Gastroesophageal sphincter (tissue), 3 donors: Measurements from ENCODE around the gene C10orf90.

ENCODE experiments used
- EP300 ChIP-seq: sonication (generic); formaldehyde crosslinking; IDR thresholded peaks from one replicate; pipeline ENCODE4 v1.6.1; 2017; ENCODE audit warnings: antibody characterized with exemption, mild to moderate bottlenecking
- POLR2A ChIP-seq, 2 donors: fragments of 450-650 bp; IDR thresholded peaks; one replicate each; pipeline ENCODE4 v1.6.1; 2017; ENCODE audit warnings: antibody characterized with exemption in 2 of 2, mild to moderate bottlenecking in 2 of 2, moderate library complexity in 1 of 2
- POLR2AphosphoS5 ChIP-seq: sonication (generic); formaldehyde crosslinking; IDR thresholded peaks from one replicate; pipeline ENCODE4 v1.6.1; 2017; ENCODE audit warnings: antibody characterized with exemption
- TF ChIP-seq, protein P1 (sequence below), 4 experiments: fragments of 200-600 bp in 2 of 4; fragments of 450-650 bp in 2 of 4; sonication (generic) in 1 of 4; IDR thresholded peaks; one replicate each; pipeline ENCODE4 v1.5.1; 2017 to 2019; ENCODE audit warnings: antibody characterized with exemption in 4 of 4, mild to moderate bottlenecking in 2 of 4, moderate library complexity in 2 of 4

DNA sequence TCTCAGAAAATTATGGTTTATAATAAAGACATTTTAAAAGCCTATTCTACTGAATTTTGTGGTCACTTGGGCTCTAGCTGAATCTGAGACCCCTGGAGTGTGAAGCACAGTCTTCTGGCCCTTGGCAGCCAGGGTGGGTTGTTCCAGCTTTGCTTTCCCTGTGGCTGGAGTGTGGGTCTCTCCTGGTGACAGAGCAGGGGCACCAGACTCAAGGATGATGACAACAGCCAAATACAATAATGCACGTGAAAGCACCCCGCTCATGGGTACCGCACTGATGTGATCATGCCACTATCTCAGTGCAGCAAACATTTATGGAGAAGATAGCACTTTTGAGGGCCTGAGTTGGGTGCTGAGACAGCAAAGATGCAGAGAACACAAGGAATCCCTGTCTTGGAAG lies 147.4 kb downstream of the C10orf90 start:
- TF ChIP-seq POLR2A (IDR thresholded peaks at IDR 0.05): no peak
- TF ChIP-seq, protein P1, sequence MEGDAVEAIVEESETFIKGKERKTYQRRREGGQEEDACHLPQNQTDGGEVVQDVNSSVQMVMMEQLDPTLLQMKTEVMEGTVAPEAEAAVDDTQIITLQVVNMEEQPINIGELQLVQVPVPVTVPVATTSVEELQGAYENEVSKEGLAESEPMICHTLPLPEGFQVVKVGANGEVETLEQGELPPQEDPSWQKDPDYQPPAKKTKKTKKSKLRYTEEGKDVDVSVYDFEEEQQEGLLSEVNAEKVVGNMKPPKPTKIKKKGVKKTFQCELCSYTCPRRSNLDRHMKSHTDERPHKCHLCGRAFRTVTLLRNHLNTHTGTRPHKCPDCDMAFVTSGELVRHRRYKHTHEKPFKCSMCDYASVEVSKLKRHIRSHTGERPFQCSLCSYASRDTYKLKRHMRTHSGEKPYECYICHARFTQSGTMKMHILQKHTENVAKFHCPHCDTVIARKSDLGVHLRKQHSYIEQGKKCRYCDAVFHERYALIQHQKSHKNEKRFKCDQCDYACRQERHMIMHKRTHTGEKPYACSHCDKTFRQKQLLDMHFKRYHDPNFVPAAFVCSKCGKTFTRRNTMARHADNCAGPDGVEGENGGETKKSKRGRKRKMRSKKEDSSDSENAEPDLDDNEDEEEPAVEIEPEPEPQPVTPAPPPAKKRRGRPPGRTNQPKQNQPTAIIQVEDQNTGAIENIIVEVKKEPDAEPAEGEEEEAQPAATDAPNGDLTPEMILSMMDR (IDR thresholded peaks at IDR 0.05): no peak
- no peak for TF ChIP-seq POLR2AphosphoS5
- no peak for TF ChIP-seq EP300
